Dendritic cell treated with granulocyte-macrophage colony-stimulating factor and Interleukin-4, amounts not matched to agents 40 ng/mL and 50 ng/mL, for 4 days (primary cell): ENCODE results near the gene WDFY1.
A peak's percentile ranks its signal among the peaks of the same experiment; 100 is the strongest.

Source experiments
- H3K27ac Mint-ChIP-seq: one replicate; pipeline ENCODE4 v1.8.0; 2022; ENCODE audit warnings: mild to moderate bottlenecking, mixed read lengths
- H3K27me3 Mint-ChIP-seq: one replicate; pipeline ENCODE4 v1.8.0; 2022; ENCODE audit warnings: mild to moderate bottlenecking, mixed read lengths
- H3K36me3 Mint-ChIP-seq: one replicate; pipeline ENCODE4 v1.8.0; 2022; ENCODE audit warnings: low read depth, mixed read lengths
- H3K4me1 Mint-ChIP-seq: one replicate; pipeline ENCODE4 v1.8.0; 2022; ENCODE audit warnings: low read depth, mixed read lengths
- H3K4me3 Mint-ChIP-seq: one replicate; pipeline ENCODE4 v1.8.0; 2022; ENCODE audit warnings: mild to moderate bottlenecking, moderate library complexity, mixed read lengths
- H3K9me3 Mint-ChIP-seq: one replicate; pipeline ENCODE4 v1.8.0; 2022; ENCODE audit warnings: mixed read lengths
- intact Hi-C: fragments of 100-400 bp; cut with micrococcal nuclease; formaldehyde crosslinking; loops from one replicate; pipeline ENCODE4 v1.15.0; 2022

WDFY1 gene

DNA sequence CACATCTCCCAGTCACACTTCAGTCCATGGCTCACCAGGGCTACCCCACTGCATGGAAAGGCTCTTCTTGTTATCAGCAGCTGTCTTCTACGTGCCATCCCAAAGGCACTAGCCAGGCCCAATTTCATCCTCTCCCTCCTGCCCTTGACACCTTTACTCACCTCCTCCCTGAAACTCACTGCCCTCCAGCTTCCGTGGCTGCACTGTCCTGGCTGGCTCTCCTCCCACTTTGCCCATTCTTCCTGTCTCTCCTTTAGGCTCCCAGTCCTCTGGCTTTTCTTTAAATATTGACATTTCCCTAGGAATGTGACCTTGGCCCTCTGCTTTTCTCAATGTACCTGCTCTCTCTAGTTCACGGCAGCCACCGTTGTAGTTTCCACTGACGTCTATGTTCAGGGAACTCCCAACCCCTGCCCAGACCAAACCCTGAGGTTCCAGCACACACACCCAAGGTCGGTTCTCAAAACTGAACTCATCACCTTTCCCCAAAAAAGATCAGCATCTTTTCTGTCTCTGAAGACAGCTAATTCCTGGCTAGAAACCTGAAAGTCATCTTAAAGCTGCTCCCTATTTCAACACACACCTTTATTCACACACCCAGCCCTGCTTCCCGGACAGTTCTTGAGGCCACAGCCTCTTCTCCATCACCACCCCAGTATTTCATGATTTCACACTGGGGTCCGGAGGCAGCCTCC, 36.7 kb downstream of the WDFY1 start:
- no peak overlapping the region for H3K4me3 Mint-ChIP-seq
- intact Hi-C loops = no loop called here
- peaks cover 72% of the 10 kb centered on the region for H3K36me3 Mint-ChIP-seq
- H3K27ac Mint-ChIP-seq = no peak overlapping the region
- no peaks in the 10 kb centered on the region for H3K27me3 Mint-ChIP-seq
- no peaks in the 10 kb centered on the region for H3K9me3 Mint-ChIP-seq
- peaks cover 30% of the 10 kb centered on the region for H3K4me1 Mint-ChIP-seq

DNA sequence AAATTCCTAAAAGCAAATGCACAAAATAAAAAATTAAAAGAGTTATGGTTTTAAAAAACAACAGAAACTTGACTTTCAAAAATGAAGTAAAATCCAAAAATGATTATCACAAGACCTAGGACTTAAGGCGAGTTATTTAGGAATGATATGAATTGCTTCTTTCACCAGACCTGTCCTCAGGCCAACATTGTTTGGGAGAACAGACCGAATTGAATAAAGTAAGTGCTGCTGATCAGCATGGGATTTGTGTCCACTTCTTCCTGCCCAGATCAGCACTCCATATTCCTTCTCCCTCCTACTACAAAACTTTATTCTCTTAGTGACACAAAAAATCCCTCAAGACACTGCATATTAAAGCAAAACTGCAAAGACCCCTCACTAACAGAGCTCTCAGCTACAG, 39.1 kb downstream of the WDFY1 start:
- Mint-ChIP-seq H3K27ac (no peak overlapping the region), H3K36me3 (peaks cover 76% of the 10 kb centered on the region), H3K9me3 (no peaks in the 10 kb centered on the region), H3K4me3 (no peak overlapping the region), H3K4me1 (peaks cover 27% of the 10 kb centered on the region), H3K27me3 (no peaks in the 10 kb centered on the region)
- intact Hi-C loops = no loop called here

DNA sequence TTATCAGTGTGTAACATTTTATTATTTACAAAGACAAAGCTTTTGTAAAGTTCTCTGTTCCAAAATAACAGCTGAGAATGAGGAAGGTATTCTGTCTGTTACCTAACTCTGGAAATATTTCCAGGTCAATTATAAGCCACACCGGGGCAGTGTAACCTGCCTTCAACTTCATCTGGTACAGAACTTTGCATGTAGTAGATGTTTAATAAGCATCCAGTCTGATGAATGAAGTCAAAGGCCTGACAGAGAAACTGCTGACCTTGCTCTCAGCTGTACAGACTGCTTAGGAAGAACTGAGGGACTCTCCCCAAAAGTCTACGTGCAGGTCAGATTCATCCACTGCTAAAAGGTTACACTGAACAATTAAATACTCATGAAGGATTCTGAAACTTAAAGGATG, 43.3 kb downstream of the WDFY1 start:
- intact Hi-C loops = no loop called here
- Mint-ChIP-seq H3K36me3 (peaks cover 83% of the 10 kb centered on the region), H3K4me3 (no peak overlapping the region)

DNA sequence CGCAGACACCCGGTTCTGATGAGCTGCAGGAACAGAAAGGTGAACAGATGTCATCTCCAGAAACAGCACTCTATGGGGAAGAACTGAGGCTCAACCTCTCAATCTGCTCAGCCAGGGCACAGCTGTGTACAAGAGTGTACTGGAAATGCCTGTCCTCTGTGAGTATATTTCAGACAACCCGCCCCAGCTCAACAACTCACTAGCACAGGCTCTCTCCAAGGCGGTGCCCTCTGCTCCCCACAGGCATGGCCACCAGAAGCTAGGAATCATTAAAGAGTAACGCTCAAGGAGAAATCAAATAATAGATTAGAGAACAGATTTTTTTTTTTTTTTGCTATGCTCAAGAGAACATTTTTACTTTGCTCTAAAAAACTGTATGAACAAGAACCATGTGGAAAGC, 43.8 kb downstream of the WDFY1 start:
- intact Hi-C loops = no loop called here
- Mint-ChIP-seq H3K27ac (no peak overlapping the region), H3K4me1 (peaks cover 18% of the 10 kb centered on the region), H3K36me3 (peaks cover 83% of the 10 kb centered on the region), H3K9me3 (no peaks in the 10 kb centered on the region), H3K27me3 (no peaks in the 10 kb centered on the region), H3K4me3 (no peak overlapping the region)

More for the DNA sequence above, 43.3 kb downstream of the WDFY1 start:
- peaks cover 16% of the 10 kb centered on the region for H3K4me1 Mint-ChIP-seq
- no peaks in the 10 kb centered on the region for H3K27me3 Mint-ChIP-seq
- no peak overlapping the region for H3K27ac Mint-ChIP-seq
- H3K9me3 Mint-ChIP-seq = no peaks in the 10 kb centered on the region

DNA sequence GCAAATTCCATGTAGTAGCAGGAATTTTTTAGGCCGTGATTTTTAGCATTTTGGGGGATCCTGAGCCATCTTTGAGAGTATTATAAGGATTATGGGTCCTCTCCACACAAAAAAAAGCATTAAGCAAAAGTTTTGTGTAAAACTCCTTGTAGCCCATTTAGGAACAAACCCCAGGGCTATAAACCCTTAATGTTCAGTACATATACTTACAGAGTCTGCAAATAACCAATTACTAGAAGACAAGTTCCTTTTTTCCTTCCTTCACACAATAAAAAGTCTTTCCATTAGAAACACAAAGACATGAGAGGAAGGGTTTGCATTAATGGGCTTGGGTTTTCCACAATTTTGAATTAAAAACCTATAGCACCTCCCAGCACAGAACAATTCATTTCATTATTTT, 44.6 kb downstream of the WDFY1 start:
- Mint-ChIP-seq H3K27ac (no peak overlapping the region), H3K36me3 (peaks cover 82% of the 10 kb centered on the region)

DNA sequence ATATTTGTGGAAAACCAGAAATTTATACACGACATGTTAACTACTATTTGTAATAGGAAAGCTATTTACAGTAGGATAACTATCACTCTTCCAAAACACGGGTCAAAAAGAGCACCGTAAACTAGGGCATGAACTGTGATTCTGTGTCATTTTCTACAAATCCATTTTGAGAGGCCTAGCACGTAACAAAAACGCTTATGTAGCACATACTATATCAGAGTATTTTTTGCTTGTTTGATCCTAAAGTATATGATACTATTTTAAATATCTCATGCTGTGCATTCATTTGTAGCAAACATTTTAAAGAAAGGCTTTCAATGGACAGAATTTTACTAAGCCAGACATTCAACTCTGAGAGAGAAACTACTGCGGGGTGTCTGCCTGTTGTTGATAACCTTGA, 45.1 kb downstream of the WDFY1 start:
- peaks cover 82% of the 10 kb centered on the region for H3K36me3 Mint-ChIP-seq

More for the DNA sequence above, 44.6 kb downstream of the WDFY1 start:
- H3K4me3 Mint-ChIP-seq = no peak overlapping the region
- H3K9me3 Mint-ChIP-seq = no peaks in the 10 kb centered on the region
- H3K4me1 Mint-ChIP-seq = peaks cover 18% of the 10 kb centered on the region
- intact Hi-C loops = no loop called here
- H3K27me3 Mint-ChIP-seq = no peaks in the 10 kb centered on the region

DNA sequence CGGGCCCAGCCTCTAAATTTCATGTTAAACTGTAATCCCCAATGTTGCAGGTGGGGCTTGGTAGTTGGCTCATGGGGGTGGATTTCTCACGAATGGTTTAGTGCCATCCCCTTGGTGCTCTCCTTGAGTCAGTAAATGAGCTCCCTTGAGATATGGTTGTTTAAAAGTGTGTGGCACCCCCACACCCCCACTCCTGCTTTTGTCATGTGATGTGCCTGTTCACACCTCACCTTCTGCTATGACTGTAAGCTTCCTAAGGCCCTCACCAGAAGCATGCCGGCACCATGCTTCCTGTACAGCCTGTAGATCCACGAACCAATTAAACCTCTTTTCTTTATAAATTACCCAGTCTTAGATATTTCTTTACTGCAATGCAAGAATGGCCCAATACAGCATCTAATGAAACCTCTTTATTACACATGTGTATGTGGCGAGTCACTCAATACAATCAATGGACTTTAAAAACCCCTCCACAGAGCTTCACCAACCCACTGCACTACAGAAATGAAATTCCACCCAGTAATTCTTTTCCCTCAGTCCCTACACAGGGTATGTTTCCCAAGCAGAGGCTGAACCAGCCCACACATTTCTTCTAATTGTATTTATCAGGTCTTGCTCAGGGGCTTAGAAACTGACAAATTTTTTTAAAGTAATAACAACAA, 47.3 kb downstream of the WDFY1 start:
- Mint-ChIP-seq H3K4me3 (no peak overlapping the region), H3K4me1 (peaks cover 18% of the 10 kb centered on the region), H3K9me3 (no peaks in the 10 kb centered on the region), H3K27me3 (no peaks in the 10 kb centered on the region), H3K36me3 (peaks cover 84% of the 10 kb centered on the region), H3K27ac (peak overlapping the region; percentile 48)
- intact Hi-C loops = no loop called here

More for the DNA sequence above, 45.1 kb downstream of the WDFY1 start:
- Mint-ChIP-seq H3K4me1 (peaks cover 18% of the 10 kb centered on the region), H3K4me3 (no peak overlapping the region), H3K9me3 (no peaks in the 10 kb centered on the region), H3K27me3 (no peaks in the 10 kb centered on the region), H3K27ac (no peak overlapping the region)
- intact Hi-C loops = no loop called here

DNA sequence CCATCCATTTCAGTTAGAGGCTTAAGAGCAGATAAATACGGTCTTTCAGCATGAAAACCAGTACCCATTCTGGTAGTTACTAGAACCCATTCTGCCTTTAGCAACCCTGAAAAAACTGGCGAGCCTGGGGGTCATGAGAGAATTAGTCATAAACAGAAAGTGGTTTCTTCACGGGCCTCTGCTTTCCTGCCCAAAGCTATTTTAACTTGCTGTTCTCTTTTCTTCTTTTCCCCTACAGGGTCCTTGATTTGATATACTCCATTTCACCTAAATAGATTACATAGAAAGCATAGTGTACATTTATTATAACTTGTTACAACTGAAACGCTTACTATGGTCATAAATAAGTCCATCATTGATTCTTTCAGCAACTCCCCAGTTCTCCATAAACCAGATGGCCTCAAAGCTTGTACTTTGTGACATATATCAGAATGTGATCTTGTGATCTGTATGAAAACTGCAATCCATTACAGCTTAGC, 48.3 kb downstream of the WDFY1 start:
- intact Hi-C loops = no loop called here
- Mint-ChIP-seq H3K9me3 (no peaks in the 10 kb centered on the region), H3K27me3 (no peaks in the 10 kb centered on the region), H3K4me3 (no peak overlapping the region), H3K36me3 (peaks cover 83% of the 10 kb centered on the region), H3K4me1 (peaks cover 18% of the 10 kb centered on the region), H3K27ac (peak overlapping the region; percentile 48)

DNA sequence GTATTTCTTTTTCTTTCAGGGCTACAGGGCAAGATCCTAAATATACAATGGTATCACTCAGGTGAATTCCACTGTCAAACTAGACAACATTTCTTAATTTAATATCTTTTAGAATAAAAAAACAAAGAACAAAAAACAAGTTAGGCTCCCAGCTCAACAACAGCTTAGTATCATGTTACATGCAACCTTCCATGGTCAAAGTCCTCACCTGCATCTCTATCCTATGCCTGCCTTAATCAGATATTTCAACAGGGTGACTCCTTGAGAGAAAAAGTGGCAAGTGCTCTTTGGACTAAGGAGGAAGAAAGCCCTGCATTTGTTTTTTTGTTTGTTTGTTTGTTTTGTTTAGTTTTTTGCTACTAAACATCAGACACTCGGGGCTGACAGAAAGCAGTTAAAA, 50.2 kb downstream of the WDFY1 start:
- intact Hi-C loops = no loop called here
- Mint-ChIP-seq H3K4me3 (no peak overlapping the region), H3K27me3 (no peaks in the 10 kb centered on the region), H3K9me3 (no peaks in the 10 kb centered on the region), H3K36me3 (peaks cover 66% of the 10 kb centered on the region), H3K27ac (no peak overlapping the region), H3K4me1 (peaks cover 23% of the 10 kb centered on the region)

DNA sequence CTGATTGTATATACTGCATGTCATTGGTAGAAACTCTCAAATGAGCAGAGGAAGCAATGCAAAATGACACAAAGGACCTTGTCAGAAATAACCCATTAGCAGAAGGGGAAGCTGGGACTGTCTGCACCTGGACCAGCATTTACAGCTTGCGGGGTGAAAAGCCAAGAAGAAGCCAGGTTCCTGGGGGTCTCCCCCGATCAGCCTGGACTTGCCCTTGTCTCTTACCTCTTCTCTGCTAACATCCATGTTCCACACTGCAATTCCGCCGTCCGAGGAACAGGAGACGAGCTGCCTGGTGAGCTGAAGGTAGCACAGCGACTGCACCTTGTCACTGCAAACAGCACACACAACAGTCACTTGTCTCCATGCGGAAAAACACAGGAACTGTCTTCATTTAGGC, 51.1 kb downstream of the WDFY1 start:
- intact Hi-C loops = no loop called here
- Mint-ChIP-seq H3K9me3 (no peaks in the 10 kb centered on the region), H3K36me3 (peaks cover 66% of the 10 kb centered on the region), H3K4me3 (no peak overlapping the region), H3K4me1 (peaks cover 30% of the 10 kb centered on the region), H3K27me3 (no peaks in the 10 kb centered on the region), H3K27ac (no peak overlapping the region)

DNA sequence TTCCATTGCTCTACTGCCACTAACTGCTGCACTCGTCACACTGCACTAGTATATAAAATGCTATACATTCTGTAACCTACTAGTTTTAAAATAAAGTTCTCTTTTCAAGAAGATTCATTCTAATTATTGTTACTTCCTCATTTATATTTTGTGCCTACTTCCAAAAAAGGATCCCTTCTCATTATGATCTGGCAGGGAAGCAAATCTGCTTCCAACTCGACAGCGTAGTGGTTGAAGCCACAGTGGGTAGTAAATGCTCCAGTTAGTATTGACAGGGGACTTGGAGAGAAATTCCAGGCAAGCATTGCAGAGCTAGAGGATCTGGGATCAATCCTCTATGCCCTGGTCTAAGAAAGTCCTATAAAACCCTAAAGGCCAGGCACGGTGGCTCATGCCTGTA, 54.4 kb downstream of the WDFY1 start:
- intact Hi-C loops = no loop called here
- Mint-ChIP-seq H3K4me1 (peaks cover 26% of the 10 kb centered on the region), H3K4me3 (peak overlapping the region; percentile 60), H3K36me3 (peaks cover 62% of the 10 kb centered on the region), H3K27ac (peak overlapping the region; percentile 68), H3K9me3 (no peaks in the 10 kb centered on the region), H3K27me3 (no peaks in the 10 kb centered on the region)

DNA sequence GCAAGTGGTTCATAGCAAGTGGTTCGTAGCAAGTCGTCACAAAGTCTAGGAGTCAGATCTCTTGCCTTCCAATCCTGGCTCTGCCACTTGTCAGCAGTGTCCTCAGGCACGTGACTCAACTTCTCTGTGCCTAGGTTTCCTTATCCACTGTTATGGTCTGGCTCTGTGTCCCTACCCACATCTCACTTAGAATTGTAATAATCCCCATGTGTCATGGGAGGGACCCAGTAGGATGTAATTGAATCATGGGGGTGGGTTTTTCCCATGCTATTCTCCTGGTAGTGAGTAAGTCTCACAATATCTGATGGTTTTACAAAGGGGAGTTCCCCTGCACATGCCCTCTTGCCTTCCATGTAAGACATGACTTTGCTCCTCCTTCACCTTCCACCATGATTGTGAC, 55.9 kb downstream of the WDFY1 start:
- H3K27me3 Mint-ChIP-seq = no peaks in the 10 kb centered on the region
- H3K36me3 Mint-ChIP-seq = peaks cover 62% of the 10 kb centered on the region
- H3K27ac Mint-ChIP-seq = no peak overlapping the region
- H3K4me1 Mint-ChIP-seq = peaks cover 26% of the 10 kb centered on the region
- intact Hi-C loops = no loop called here
- no peaks in the 10 kb centered on the region for H3K9me3 Mint-ChIP-seq
- no peak overlapping the region for H3K4me3 Mint-ChIP-seq

DNA sequence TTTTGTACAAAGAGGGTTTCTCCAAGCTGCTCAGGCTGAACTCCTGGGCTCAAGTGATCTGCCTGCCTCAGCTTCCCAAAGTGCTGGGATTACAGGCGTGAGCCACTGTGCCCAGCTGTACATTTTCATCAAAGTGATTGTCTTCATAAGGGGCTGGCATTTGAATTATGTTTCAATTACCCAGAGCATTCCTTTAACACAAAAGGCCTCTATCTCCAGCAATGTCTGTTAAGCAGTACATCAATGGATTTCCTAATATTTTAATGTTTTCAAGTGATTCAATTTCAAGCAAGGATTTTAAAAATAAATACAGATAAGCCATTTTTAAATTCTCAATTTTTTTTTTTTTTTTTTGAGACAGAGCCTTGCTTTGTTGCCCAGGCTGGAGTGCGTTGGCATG, 56.9 kb downstream of the WDFY1 start:
- no peaks in the 10 kb centered on the region for H3K9me3 Mint-ChIP-seq
- peaks cover 26% of the 10 kb centered on the region for H3K4me1 Mint-ChIP-seq
- no peaks in the 10 kb centered on the region for H3K27me3 Mint-ChIP-seq
- no peak overlapping the region for H3K4me3 Mint-ChIP-seq
- no peak overlapping the region for H3K27ac Mint-ChIP-seq
- intact Hi-C loops = no loop called here
- peaks cover 59% of the 10 kb centered on the region for H3K36me3 Mint-ChIP-seq

DNA sequence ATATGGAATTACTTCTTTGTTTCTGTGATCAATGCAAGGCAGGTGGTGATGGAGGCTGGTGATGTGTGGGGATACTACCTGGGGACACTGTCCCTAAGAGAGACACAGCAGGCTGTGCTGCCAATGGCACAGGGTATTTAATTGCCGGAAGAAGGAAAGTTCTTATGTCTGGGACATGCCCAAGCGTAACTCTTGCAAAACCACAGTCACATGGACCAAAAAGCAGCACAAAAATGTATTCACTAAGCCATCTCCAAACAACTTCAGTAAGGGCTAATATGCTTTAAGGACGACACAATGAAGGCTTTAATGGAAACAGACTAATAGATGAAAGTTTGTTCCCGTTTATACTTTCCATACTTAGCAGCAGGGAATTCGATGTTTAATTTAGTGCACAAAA, 58.0 kb downstream of the WDFY1 start:
- Mint-ChIP-seq H3K27ac (peak overlapping the region; percentile 17), H3K27me3 (no peaks in the 10 kb centered on the region), H3K36me3 (peaks cover 59% of the 10 kb centered on the region), H3K9me3 (no peaks in the 10 kb centered on the region), H3K4me3 (no peak overlapping the region), H3K4me1 (peaks cover 26% of the 10 kb centered on the region)
- intact Hi-C loops = no loop called here
